Sigmoid colon (tissue), 7 donors: ENCODE measurements around the gene LPAR2. TPM values are rescaled to one million over a fixed set of nuclear protein-coding genes. Genes with fewer than 3 reads are reported as not detected.
A peak's percentile ranks its signal among the peaks of the same experiment; 100 is the strongest.

ENCODE experiments used
- DNase-seq: peaks from one replicate; pipeline ENCODE4 v3.0.0-alpha.2; 2019
- H3K27ac ChIP-seq, 4 donors: fragments of 200-600 bp; sonication (generic); one replicate each; pipeline ENCODE4 v1.5.1; 2016 to 2019; ENCODE audit warnings: mild to moderate bottlenecking in 1 of 4
- H3K27me3 ChIP-seq, 3 donors: fragments of 200-600 bp; sonication (generic); one replicate each; pipeline ENCODE4 v1.5.1; 2019; ENCODE audit warnings: mild to moderate bottlenecking in 1 of 3
- H3K36me3 ChIP-seq, 4 donors: fragments of 200-600 bp; sonication (generic); one replicate each; pipeline ENCODE4 v1.5.1; 2016 to 2019
- H3K4me1 ChIP-seq, 4 donors: fragments of 200-600 bp; sonication (generic); one replicate each; pipeline ENCODE4 v1.5.1; 2017 to 2019
- H3K4me3 ChIP-seq, 4 donors: fragments of 200-600 bp; sonication (generic); one replicate each; pipeline ENCODE4 v1.5.1; 2017 to 2019; ENCODE audit warnings: mild to moderate bottlenecking in 2 of 4, moderate library complexity in 1 of 4
- H3K9me3 ChIP-seq, 4 donors: fragments of 200-600 bp in 3 of 4; sonication (generic) in 3 of 4; one replicate each; pipeline versions ENCODE4 v1.5.1 to v1.6.1; 2013 to 2019
- CTCF ChIP-seq, 4 experiments: fragments of 450-650 bp in 3 of 4; fragments of 200-600 bp in 1 of 4; IDR thresholded peaks; one replicate each; pipeline ENCODE4 v1.5.1; 2016 to 2019; ENCODE audit warnings: antibody characterized with exemption in 4 of 4, mild to moderate bottlenecking in 3 of 4, moderate library complexity in 2 of 4
- EP300 ChIP-seq, 4 donors: sonication (generic); formaldehyde crosslinking; IDR thresholded peaks; one replicate each; pipeline ENCODE4 v1.6.1; 2017; ENCODE audit warnings: antibody characterized with exemption in 4 of 4
- POLR2A ChIP-seq, 2 donors: fragments of 450-650 bp; IDR thresholded peaks; one replicate each; pipeline ENCODE4 v1.6.1; 2016; ENCODE audit warnings: antibody characterized with exemption in 2 of 2, mild to moderate bottlenecking in 2 of 2, moderate library complexity in 2 of 2
- POLR2AphosphoS5 ChIP-seq, 4 donors: sonication (generic); formaldehyde crosslinking; IDR thresholded peaks; one replicate each; pipeline ENCODE4 v1.6.1; 2017; ENCODE audit warnings: antibody characterized with exemption in 4 of 4
- WGBS, 2 donors: extraction: QIAGEN DNeasy Blood & Tissue Kit; methylation state at CpG; one replicate each; pipeline ENCODE4 v1.1.7; 2013; 5-methylcytosine and 5-hydroxymethylcytosine counted together
- intact Hi-C: fragments of 100-400 bp; cut with DNase I; formaldehyde crosslinking; loops from one replicate; pipeline ENCODE4 v1.15.1; 2023
- polyA plus RNA-seq, 3 donors: library from polyadenylated mRNA; stranded (reverse); fragments of 200-250 nt; gene quantifications; one replicate each; pipeline ENCODE4 v1.2.3, GENCODE V29; 2013
- total RNA-seq, 4 donors: library from RNA; depleted of rRNA; stranded (reverse); fragments of >200 nt; gene quantifications; one replicate each; pipeline ENCODE4 v1.1.0, GENCODE V29; 2016
- donor health status: healthy with polysubstance abuse.
- donor health status: Bipolar disorder and iron deficiency.
- donor health status: healthy.

Gene LPAR2
- total and polyA plus RNA-seq, 7 donors, result 0.33 to 19.9 (median 3.6) TPM

GRCh38 chr19:19628501-19629134, 598 bp upstream of the LPAR2 start:
- Histone ChIP-seq H3K9me3 (no peaks in the 10 kb centered on the region), H3K27me3 (peaks cover 9 to 31% (median 15%) of the 10 kb centered on the region in 3 donors), H3K4me3 (peak overlapping the region in 3 of 4 donors; percentile 33 to 46 (median 43)), H3K27ac (no peak overlapping the region), H3K4me1 (peaks cover 0 to 15% (median 14%) of the 10 kb centered on the region in 4 donors), H3K36me3 (peaks cover 0 to 4% (median 0%) of the 10 kb centered on the region in 4 donors)
- intact Hi-C loops, result no loop called here
- 5 to 9% methylated on average over 51 of the region's 51 CpGs for WGBS, 2 donors
- TF ChIP-seq EP300 (IDR thresholded peaks at IDR 0.05), result no peak
- TF ChIP-seq POLR2A (IDR thresholded peaks at IDR 0.05), result no peak
- TF ChIP-seq POLR2AphosphoS5 (IDR thresholded peaks at IDR 0.05), result no peak
- no peak for TF ChIP-seq CTCF (IDR thresholded peaks at IDR 0.05)
- no peak for DNase-seq

GRCh38 chr19:19626516-19627472, 1.2 kb downstream of the LPAR2 start:
- Histone ChIP-seq H3K9me3 (no peaks in the 10 kb centered on the region), H3K4me3 (no peak overlapping the region), H3K27ac (no peak overlapping the region), H3K4me1 (peaks cover 0 to 15% (median 14%) of the 10 kb centered on the region in 4 donors), H3K36me3 (no peaks in the 10 kb centered on the region), H3K27me3 (peaks cover 9 to 31% (median 15%) of the 10 kb centered on the region in 3 donors)
- WGBS, 2 donors, result 94 to 95% methylated on average over 48 of the region's 48 CpGs
- intact Hi-C loops, result no loop called here
- no peak for TF ChIP-seq POLR2AphosphoS5 (IDR thresholded peaks at IDR 0.05)
- TF ChIP-seq POLR2A (IDR thresholded peaks at IDR 0.05), result no peak
- TF ChIP-seq CTCF (IDR thresholded peaks at IDR 0.05), result no peak
- TF ChIP-seq EP300 (IDR thresholded peaks at IDR 0.05), result no peak
- DNase-seq, result no peak

- no peaks in the 10 kb centered on the region for H3K9me3 ChIP-seq
- H3K27me3 ChIP-seq, result peaks cover 9 to 34% (median 15%) of the 10 kb centered on the region in 3 donors
- H3K4me3 ChIP-seq, result no peak overlapping the region
- peaks cover 0 to 15% (median 14%) of the 10 kb centered on the region in 4 donors for H3K4me1 ChIP-seq
- no peak for DNase-seq
- no peaks in the 10 kb centered on the region for H3K36me3 ChIP-seq
- TF ChIP-seq POLR2AphosphoS5 (IDR thresholded peaks at IDR 0.05) (no peak), CTCF (IDR thresholded peaks at IDR 0.05) (no peak), EP300 (IDR thresholded peaks at IDR 0.05) (no peak), POLR2A (IDR thresholded peaks at IDR 0.05) (no peak)
- intact Hi-C loops, result no loop called here
- WGBS, 2 donors, result 96% methylated on average over 19 of the region's 19 CpGs
- H3K27ac ChIP-seq, result no peak overlapping the region
These were observed 3.9 kb downstream of the LPAR2 start for GRCh38 chr19:19624032-19624570.

GRCh38 chr19:19623383-19623782, 4.6 kb downstream of the LPAR2 start:
- WGBS, 2 donors, result 80 to 93% methylated on average over 5 of the region's 5 CpGs
- Histone ChIP-seq H3K27me3 (peaks cover 9 to 35% (median 15%) of the 10 kb centered on the region in 3 donors), H3K9me3 (no peaks in the 10 kb centered on the region), H3K4me1 (peaks cover 0 to 17% (median 10%) of the 10 kb centered on the region in 4 donors), H3K27ac (no peak overlapping the region), H3K4me3 (no peak overlapping the region), H3K36me3 (no peaks in the 10 kb centered on the region)
- DNase-seq, result no peak
- intact Hi-C loops, result no loop called here
- TF ChIP-seq POLR2AphosphoS5 (IDR thresholded peaks at IDR 0.05), result no peak
- no peak for TF ChIP-seq POLR2A (IDR thresholded peaks at IDR 0.05)
- no peak for TF ChIP-seq EP300 (IDR thresholded peaks at IDR 0.05)
- no peak for TF ChIP-seq CTCF (IDR thresholded peaks at IDR 0.05)
